SK-N-SH treated with all-trans-retinoic acid at 6 μM for 48 hours (cell line): ENCODE measurements around the gene LRRC28.

Experiments used
- ATAC-seq: fragments of 200-7000 bp; cut with Tn5 transposase; 3 replicates; pipeline ENCODE4 v1.9.1; 2020; ENCODE audit warnings: mild to moderate bottlenecking, moderate library complexity
- ARNTL ChIP-seq: fragments of 450-650 bp; formaldehyde crosslinking; IDR thresholded peaks from 2 replicates; pipeline ENCODE4 v1.5.0; 2020; ENCODE audit warnings: low read depth, mild to moderate bottlenecking, moderate library complexity, borderline replicate concordance
- BACH2 ChIP-seq: fragments of 250-450 bp; sonication (Bioruptor Pico); IDR thresholded peaks from 2 replicates; pipeline ENCODE4 v1.9.0; 2021; ENCODE audit warnings: mild to moderate bottlenecking, borderline replicate concordance
- CSDC2 ChIP-seq: fragments of 250-450 bp; sonication (Bioruptor Pico); IDR thresholded peaks from 2 replicates; pipeline ENCODE4 v1.5.0; 2020; ENCODE audit warnings: mild to moderate bottlenecking, moderate library complexity
- ESRRG ChIP-seq: fragments of 250-450 bp; sonication (Bioruptor Pico); IDR thresholded peaks from 2 replicates; pipeline ENCODE4 v1.6.1; 2021; ENCODE audit warnings: mild to moderate bottlenecking
- GLIS3 ChIP-seq: fragments of 250-450 bp; sonication (Bioruptor Pico); IDR thresholded peaks from 2 replicates; pipeline ENCODE4 v1.5.0; 2020; ENCODE audit warnings: mild to moderate bottlenecking, moderate library complexity
- OSR1 ChIP-seq: fragments of 250-450 bp; sonication (Bioruptor Pico); IDR thresholded peaks from 2 replicates; pipeline ENCODE4 v1.8.0; 2022; ENCODE audit warnings: moderate library complexity, mild to moderate bottlenecking, inconsistent platforms
- PPARA ChIP-seq: fragments of 250-450 bp; sonication (Bioruptor Pico); IDR thresholded peaks from 2 replicates; pipeline ENCODE4 v1.5.0; 2020; ENCODE audit warnings: mild to moderate bottlenecking, borderline replicate concordance
- RARB ChIP-seq: fragments of 250-450 bp; sonication (Bioruptor Pico); IDR thresholded peaks from 2 replicates; pipeline ENCODE4 v1.8.0; 2021; ENCODE audit warnings: mild to moderate bottlenecking, moderate library complexity
- SNAI2 ChIP-seq: fragments of 250-450 bp; sonication (Bioruptor Pico); IDR thresholded peaks from 2 replicates; pipeline ENCODE4 v1.5.0; 2020; ENCODE audit warnings: mild to moderate bottlenecking, moderate library complexity
- TCF4 ChIP-seq: fragments of 250-450 bp; sonication (Bioruptor Pico); IDR thresholded peaks from 2 replicates; pipeline ENCODE4 v1.8.0; 2021; ENCODE audit warnings: mild to moderate bottlenecking, moderate library complexity, borderline replicate concordance
- TOX ChIP-seq: fragments of 250-450 bp; sonication (Bioruptor Pico); IDR thresholded peaks from 2 replicates; pipeline ENCODE4 v1.8.0; 2021; ENCODE audit warnings: mild to moderate bottlenecking, moderate library complexity, borderline replicate concordance
- ZC3H10 ChIP-seq: fragments of 250-450 bp; sonication (Bioruptor Pico); IDR thresholded peaks from 2 replicates; pipeline ENCODE4 v1.5.1; 2021; ENCODE audit warnings: mild to moderate bottlenecking, moderate library complexity
- ZFP3 ChIP-seq: fragments of 250-450 bp; sonication (Bioruptor Pico); IDR thresholded peaks from 2 replicates; pipeline ENCODE4 v1.5.0; 2020; ENCODE audit warnings: mild to moderate bottlenecking, moderate library complexity
- ZNF565 ChIP-seq: fragments of 450-650 bp; formaldehyde crosslinking; conservative IDR thresholded peaks from 2 replicates; pipeline ENCODE4 v1.5.0; 2020; ENCODE audit warnings: low read depth, mild to moderate bottlenecking, moderate library complexity
- ZNF70 ChIP-seq: fragments of 450-650 bp; formaldehyde crosslinking; IDR thresholded peaks from 2 replicates; pipeline ENCODE4 v1.5.0; 2020; ENCODE audit warnings: mild to moderate bottlenecking, moderate library complexity
- ZNF8 ChIP-seq: fragments of 450-650 bp; formaldehyde crosslinking; IDR thresholded peaks from 2 replicates; pipeline ENCODE4 v1.5.0; 2020; ENCODE audit warnings: mild to moderate bottlenecking, moderate library complexity
- TF ChIP-seq, protein P1 (sequence below): fragments of 250-450 bp; sonication (Bioruptor Pico); IDR thresholded peaks from 2 replicates; pipeline ENCODE4 v1.8.0; 2020; ENCODE audit warnings: mild to moderate bottlenecking, moderate library complexity, borderline replicate concordance
- TF ChIP-seq, protein P2 (sequence below): fragments of 250-450 bp; sonication (Bioruptor Pico); IDR thresholded peaks from 2 replicates; pipeline ENCODE4 v1.5.0; 2020; ENCODE audit warnings: mild to moderate bottlenecking, moderate library complexity
- TF ChIP-seq, protein P3 (sequence below): fragments of 250-450 bp; sonication (Bioruptor Pico); IDR thresholded peaks from 2 replicates; pipeline ENCODE4 v1.8.0; 2021; ENCODE audit warnings: low read depth, mild to moderate bottlenecking, moderate library complexity, borderline replicate concordance
- TF ChIP-seq, protein P4 (sequence below): fragments of 250-450 bp; sonication (Bioruptor Pico); IDR thresholded peaks from 2 replicates; pipeline ENCODE4 v1.5.1; 2020; ENCODE audit warnings: low read depth, mild to moderate bottlenecking, moderate library complexity
- TF ChIP-seq, protein P5 (sequence below): fragments of 250-450 bp; sonication (Bioruptor Pico); IDR thresholded peaks from 2 replicates; pipeline ENCODE4 v1.5.1; 2021; ENCODE audit warnings: mild to moderate bottlenecking, moderate library complexity

LRRC28 gene

DNA sequence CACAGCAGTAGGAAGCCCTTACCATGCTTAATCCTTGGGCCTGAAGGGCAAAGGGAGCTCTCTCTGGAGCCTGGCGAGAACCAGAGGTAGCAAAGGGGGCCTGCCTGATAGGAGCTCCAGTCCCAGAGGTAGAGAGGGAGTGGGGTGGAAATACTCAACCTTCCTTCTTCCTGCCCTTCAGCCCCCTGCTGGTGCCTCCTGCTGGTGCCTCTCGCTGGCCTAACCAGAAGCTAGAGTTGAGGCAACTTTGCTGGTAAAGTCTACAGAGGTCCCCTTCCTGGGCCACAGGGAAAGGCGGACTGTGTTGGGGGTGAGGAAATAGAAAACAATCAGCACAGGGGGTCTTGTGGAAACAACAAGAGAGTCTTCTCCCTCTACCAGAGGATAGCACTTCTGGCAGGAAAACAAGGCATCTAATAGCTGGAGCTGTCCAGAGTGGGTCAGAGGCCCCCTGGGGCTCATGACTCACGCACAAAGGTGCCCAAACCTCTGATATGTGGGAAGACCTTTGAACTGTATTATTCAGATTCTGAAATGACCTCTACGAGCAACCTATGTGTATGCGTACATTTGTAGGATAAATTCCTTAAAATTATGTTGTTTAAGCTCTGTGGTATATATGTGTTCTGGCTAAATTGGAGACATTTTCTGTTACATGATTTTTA lies 133.9 kb downstream of the LRRC28 start:
- TF ChIP-seq ARNTL = no peak
- TF ChIP-seq ZNF70 (CRISPR knock-in tag) = no peak
- ATAC-seq = no peak

DNA sequence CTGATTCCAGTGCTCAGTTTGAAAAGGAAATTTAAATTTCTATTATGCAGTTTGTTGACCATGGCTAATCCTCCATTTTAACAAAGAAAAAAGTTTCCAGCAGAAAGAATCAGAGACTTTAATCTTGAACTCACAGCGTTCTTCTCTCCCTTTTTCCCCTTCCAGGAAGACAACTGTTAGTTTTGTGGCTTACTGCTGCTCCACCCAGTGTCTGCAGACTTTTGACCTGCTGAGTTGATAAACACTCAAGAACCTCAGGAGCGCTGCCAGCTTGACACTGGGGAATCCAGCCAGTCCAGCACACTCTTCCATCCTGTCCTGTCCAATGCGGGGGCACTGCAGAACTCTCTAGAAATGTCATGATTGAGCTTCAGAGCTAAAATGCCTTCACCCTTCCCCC lies 134.6 kb downstream of the LRRC28 start:
- no peak for TF ChIP-seq TOX
- no peak for TF ChIP-seq CSDC2 (CRISPR knock-in tag)
- no peak for TF ChIP-seq RARB (CRISPR knock-in tag)
- TF ChIP-seq SNAI2 (CRISPR knock-in tag) = no peak
- TF ChIP-seq PPARA (CRISPR knock-in tag) = no peak
- TF ChIP-seq TCF4 (CRISPR knock-in tag) = no peak
- TF ChIP-seq ZFP3 = no peak
- TF ChIP-seq, protein P1, sequence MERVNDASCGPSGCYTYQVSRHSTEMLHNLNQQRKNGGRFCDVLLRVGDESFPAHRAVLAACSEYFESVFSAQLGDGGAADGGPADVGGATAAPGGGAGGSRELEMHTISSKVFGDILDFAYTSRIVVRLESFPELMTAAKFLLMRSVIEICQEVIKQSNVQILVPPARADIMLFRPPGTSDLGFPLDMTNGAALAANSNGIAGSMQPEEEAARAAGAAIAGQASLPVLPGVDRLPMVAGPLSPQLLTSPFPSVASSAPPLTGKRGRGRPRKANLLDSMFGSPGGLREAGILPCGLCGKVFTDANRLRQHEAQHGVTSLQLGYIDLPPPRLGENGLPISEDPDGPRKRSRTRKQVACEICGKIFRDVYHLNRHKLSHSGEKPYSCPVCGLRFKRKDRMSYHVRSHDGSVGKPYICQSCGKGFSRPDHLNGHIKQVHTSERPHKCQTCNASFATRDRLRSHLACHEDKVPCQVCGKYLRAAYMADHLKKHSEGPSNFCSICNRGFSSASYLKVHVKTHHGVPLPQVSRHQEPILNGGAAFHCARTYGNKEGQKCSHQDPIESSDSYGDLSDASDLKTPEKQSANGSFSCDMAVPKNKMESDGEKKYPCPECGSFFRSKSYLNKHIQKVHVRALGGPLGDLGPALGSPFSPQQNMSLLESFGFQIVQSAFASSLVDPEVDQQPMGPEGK (CRISPR knock-in tag) = no peak
- no peak for TF ChIP-seq ZC3H10 (CRISPR knock-in tag)
- no peak for TF ChIP-seq ESRRG (CRISPR knock-in tag)
- TF ChIP-seq, protein P2, sequence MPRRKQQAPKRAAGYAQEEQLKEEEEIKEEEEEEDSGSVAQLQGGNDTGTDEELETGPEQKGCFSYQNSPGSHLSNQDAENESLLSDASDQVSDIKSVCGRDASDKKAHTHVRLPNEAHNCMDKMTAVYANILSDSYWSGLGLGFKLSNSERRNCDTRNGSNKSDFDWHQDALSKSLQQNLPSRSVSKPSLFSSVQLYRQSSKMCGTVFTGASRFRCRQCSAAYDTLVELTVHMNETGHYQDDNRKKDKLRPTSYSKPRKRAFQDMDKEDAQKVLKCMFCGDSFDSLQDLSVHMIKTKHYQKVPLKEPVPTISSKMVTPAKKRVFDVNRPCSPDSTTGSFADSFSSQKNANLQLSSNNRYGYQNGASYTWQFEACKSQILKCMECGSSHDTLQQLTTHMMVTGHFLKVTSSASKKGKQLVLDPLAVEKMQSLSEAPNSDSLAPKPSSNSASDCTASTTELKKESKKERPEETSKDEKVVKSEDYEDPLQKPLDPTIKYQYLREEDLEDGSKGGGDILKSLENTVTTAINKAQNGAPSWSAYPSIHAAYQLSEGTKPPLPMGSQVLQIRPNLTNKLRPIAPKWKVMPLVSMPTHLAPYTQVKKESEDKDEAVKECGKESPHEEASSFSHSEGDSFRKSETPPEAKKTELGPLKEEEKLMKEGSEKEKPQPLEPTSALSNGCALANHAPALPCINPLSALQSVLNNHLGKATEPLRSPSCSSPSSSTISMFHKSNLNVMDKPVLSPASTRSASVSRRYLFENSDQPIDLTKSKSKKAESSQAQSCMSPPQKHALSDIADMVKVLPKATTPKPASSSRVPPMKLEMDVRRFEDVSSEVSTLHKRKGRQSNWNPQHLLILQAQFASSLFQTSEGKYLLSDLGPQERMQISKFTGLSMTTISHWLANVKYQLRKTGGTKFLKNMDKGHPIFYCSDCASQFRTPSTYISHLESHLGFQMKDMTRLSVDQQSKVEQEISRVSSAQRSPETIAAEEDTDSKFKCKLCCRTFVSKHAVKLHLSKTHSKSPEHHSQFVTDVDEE (CRISPR knock-in tag) = no peak
- no peak for TF ChIP-seq GLIS3
- no peak for TF ChIP-seq ZNF565 (CRISPR knock-in tag)
- TF ChIP-seq, protein P3, sequence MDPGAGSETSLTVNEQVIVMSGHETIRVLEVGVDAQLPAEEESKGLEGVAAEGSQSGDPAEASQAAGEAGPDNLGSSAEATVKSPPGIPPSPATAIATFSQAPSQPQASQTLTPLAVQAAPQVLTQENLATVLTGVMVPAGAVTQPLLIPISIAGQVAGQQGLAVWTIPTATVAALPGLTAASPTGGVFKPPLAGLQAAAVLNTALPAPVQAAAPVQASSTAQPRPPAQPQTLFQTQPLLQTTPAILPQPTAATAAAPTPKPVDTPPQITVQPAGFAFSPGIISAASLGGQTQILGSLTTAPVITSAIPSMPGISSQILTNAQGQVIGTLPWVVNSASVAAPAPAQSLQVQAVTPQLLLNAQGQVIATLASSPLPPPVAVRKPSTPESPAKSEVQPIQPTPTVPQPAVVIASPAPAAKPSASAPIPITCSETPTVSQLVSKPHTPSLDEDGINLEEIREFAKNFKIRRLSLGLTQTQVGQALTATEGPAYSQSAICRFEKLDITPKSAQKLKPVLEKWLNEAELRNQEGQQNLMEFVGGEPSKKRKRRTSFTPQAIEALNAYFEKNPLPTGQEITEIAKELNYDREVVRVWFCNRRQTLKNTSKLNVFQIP = no peak
- TF ChIP-seq ARNTL = no peak
- TF ChIP-seq, protein P4, sequence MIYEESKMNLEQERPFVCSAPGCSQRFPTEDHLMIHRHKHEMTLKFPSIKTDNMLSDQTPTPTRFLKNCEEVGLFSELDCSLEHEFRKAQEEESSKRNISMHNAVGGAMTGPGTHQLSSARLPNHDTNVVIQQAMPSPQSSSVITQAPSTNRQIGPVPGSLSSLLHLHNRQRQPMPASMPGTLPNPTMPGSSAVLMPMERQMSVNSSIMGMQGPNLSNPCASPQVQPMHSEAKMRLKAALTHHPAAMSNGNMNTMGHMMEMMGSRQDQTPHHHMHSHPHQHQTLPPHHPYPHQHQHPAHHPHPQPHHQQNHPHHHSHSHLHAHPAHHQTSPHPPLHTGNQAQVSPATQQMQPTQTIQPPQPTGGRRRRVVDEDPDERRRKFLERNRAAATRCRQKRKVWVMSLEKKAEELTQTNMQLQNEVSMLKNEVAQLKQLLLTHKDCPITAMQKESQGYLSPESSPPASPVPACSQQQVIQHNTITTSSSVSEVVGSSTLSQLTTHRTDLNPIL (CRISPR knock-in tag) = no peak
- TF ChIP-seq ZNF8 (CRISPR knock-in tag) = no peak
- no peak for TF ChIP-seq ZNF70 (CRISPR knock-in tag)
- TF ChIP-seq BACH2 (CRISPR knock-in tag) = no peak
- TF ChIP-seq, protein P5, sequence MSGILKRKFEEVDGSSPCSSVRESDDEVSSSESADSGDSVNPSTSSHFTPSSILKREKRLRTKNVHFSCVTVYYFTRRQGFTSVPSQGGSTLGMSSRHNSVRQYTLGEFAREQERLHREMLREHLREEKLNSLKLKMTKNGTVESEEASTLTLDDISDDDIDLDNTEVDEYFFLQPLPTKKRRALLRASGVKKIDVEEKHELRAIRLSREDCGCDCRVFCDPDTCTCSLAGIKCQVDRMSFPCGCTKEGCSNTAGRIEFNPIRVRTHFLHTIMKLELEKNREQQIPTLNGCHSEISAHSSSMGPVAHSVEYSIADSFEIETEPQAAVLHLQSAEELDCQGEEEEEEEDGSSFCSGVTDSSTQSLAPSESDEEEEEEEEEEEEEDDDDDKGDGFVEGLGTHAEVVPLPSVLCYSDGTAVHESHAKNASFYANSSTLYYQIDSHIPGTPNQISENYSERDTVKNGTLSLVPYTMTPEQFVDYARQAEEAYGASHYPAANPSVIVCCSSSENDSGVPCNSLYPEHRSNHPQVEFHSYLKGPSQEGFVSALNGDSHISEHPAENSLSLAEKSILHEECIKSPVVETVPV (CRISPR knock-in tag) = no peak
- TF ChIP-seq, all 23 proteins: peak for 0
- no peak for ATAC-seq

DNA sequence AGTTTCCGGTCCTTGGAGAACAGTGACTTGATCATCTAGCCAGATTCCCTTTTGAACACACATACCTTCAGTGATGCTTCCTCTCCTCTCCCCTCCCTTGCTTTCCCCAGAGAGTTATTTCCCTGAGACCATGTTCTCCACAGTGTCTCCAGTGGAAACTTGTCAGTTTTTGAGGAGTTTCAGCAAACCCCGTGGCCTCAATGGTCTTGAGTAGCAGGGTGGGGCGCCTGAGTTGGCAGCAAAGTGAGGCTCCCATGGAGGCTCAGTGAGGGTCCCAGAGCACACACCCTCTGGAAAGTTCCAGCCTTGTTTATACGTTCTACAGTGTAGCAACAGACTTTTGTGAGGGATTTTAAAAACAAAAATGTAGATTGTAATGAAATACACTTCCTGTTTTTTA lies 135.1 kb downstream of the LRRC28 start:
- TF ChIP-seq TCF4 (CRISPR knock-in tag) (no peak), SNAI2 (CRISPR knock-in tag) (no peak), TOX (no peak), OSR1 (no peak), RARB (CRISPR knock-in tag) (no peak)
- TF ChIP-seq, protein P5 (CRISPR knock-in tag) = no peak
- ATAC-seq = no peak
